ENCODE measurements around the gene ZNF14. TPM values are rescaled to one million over a fixed set of nuclear protein-coding genes. Genes with fewer than 3 reads are reported as not detected.
"Not testable (repeated sequence)": the region's sequence is repeated elsewhere in the genome, so short reads cannot be mapped to it uniquely, and the experiment has no call there.

Gene ZNF14
- total RNA-seq, 1 experiment from 2014 or later: 5.8 TPM

GRCh38 chr19:19672816-19673215, 60.1 kb downstream of the ZNF14 start:
- DNase-seq (ENCODE audit: low spot score): no peak
- H3K27me3 ChIP-seq (replicated peaks; ENCODE audit: insufficient read depth, low read depth, low read length, poor library complexity): no peaks in the 10 kb centered on the region
- no TSS peak for BruUV-seq (replicated peaks)
- intact Hi-C loops (cut with micrococcal nuclease; ENCODE audit: unreplicated experiment): no loop called here
- no peak overlapping the region for H3K4me3 ChIP-seq (ENCODE audit: low read depth, low read length, poor library complexity, severe bottlenecking)
- ChIA-PET CTCF (interaction anchor here (0.7 kb wide), 1 partner anchor 56 kb away, joined by 5 read pairs; no protein-coding TSS in a partner anchor), POLR2A (ENCODE audit: low non-redundant PET) (interaction anchor here (0.6 kb wide), 1 partner anchor 175 kb away, joined by 6 read pairs; no protein-coding TSS in a partner anchor)
- H3K36me3 ChIP-seq (ENCODE audit: insufficient read depth, low read length, poor library complexity, severe bottlenecking): peaks cover 17% of the 10 kb centered on the region
- H3K27ac ChIP-seq (ENCODE audit: low read depth, low read length, poor library complexity, severe bottlenecking): no peak overlapping the region
- TF ChIP-seq CTCF (conservative IDR thresholded peaks at IDR 0.05; ENCODE audit: low read depth, low read length) (no peak), EZH2 (IDR thresholded peaks at IDR 0.05; ENCODE audit: borderline replicate concordance, low read depth, low read length, poor library complexity, severe bottlenecking) (no peak)
- H3K4me1 ChIP-seq (ENCODE audit: insufficient read depth, low read length, poor library complexity, severe bottlenecking): peaks cover 9% of the 10 kb centered on the region
- peaks cover 5% of the 10 kb centered on the region for H3K9me3 ChIP-seq (ENCODE audit: low read depth, low read length, poor library complexity, severe bottlenecking)

GRCh38 chr19:19670070-19670551, 62.8 kb downstream of the ZNF14 start:
- BruUV-seq (replicated peaks): no TSS peak
- CTCF ChIA-PET: no interaction called here
- no peak for DNase-seq (ENCODE audit: low spot score)

GRCh38 chr19:19668230-19669012, 64.5 kb downstream of the ZNF14 start, which contains the start of gene ZNF101:
Gene ZNF101 (plus strand): TSS chr19:19668839. CDS start chr19:19668964, 125 bp downstream.
- Histone ChIP-seq H3K27me3 (replicated peaks; ENCODE audit: insufficient read depth, low read depth, low read length, poor library complexity) (no peaks in the 10 kb centered on the region), H3K27ac (ENCODE audit: low read depth, low read length, poor library complexity, severe bottlenecking) (peak within 1 kb of the TSS; percentile 85), H3K9me3 (ENCODE audit: low read depth, low read length, poor library complexity, severe bottlenecking) (no peaks in the 10 kb centered on the region), H3K4me3 (ENCODE audit: low read depth, low read length, poor library complexity, severe bottlenecking) (peak within 1 kb of the TSS; percentile 90), H3K36me3 (ENCODE audit: insufficient read depth, low read length, poor library complexity, severe bottlenecking) (peaks cover 6% of the 10 kb centered on the region), H3K4me1 (ENCODE audit: insufficient read depth, low read length, poor library complexity, severe bottlenecking) (peaks cover 9% of the 10 kb centered on the region)
- intact Hi-C loops (cut with micrococcal nuclease; ENCODE audit: unreplicated experiment): no loop called here
- peak; percentile 96 for DNase-seq (ENCODE audit: low spot score)
- ChIA-PET CTCF (no interaction called here), POLR2A (ENCODE audit: low non-redundant PET) (interaction anchor here (0.5 kb wide), 1 partner anchor 243 kb away, joined by 5 read pairs; no protein-coding TSS in a partner anchor)
- BruUV-seq (replicated peaks): no TSS peak
- TF ChIP-seq CTCF (conservative IDR thresholded peaks at IDR 0.05; ENCODE audit: low read depth, low read length) (no peak), EZH2 (IDR thresholded peaks at IDR 0.05; ENCODE audit: borderline replicate concordance, low read depth, low read length, poor library complexity, severe bottlenecking) (no peak)

More at GRCh38 chr19:19670070-19670551, 62.8 kb downstream of the ZNF14 start:
- Histone ChIP-seq H3K36me3 (ENCODE audit: insufficient read depth, low read length, poor library complexity, severe bottlenecking) (peaks cover 6% of the 10 kb centered on the region), H3K27me3 (replicated peaks; ENCODE audit: insufficient read depth, low read depth, low read length, poor library complexity) (no peaks in the 10 kb centered on the region), H3K27ac (ENCODE audit: low read depth, low read length, poor library complexity, severe bottlenecking) (no peak overlapping the region), H3K4me3 (ENCODE audit: low read depth, low read length, poor library complexity, severe bottlenecking) (peak overlapping the region; percentile 90), H3K9me3 (ENCODE audit: low read depth, low read length, poor library complexity, severe bottlenecking) (no peaks in the 10 kb centered on the region), H3K4me1 (ENCODE audit: insufficient read depth, low read length, poor library complexity, severe bottlenecking) (peaks cover 9% of the 10 kb centered on the region)
- POLR2A ChIA-PET (ENCODE audit: low non-redundant PET): no interaction called here
- TF ChIP-seq CTCF (conservative IDR thresholded peaks at IDR 0.05; ENCODE audit: low read depth, low read length) (no peak), EZH2 (IDR thresholded peaks at IDR 0.05; ENCODE audit: borderline replicate concordance, low read depth, low read length, poor library complexity, severe bottlenecking) (no peak)
- intact Hi-C loops (cut with micrococcal nuclease; ENCODE audit: unreplicated experiment): no loop called here

- POLR2A ChIA-PET (ENCODE audit: low non-redundant PET); BruUV-seq (replicated peaks); intact Hi-C loops (cut with micrococcal nuclease; ENCODE audit: unreplicated experiment); H3K9me3 ChIP-seq (ENCODE audit: low read depth, low read length, poor library complexity, severe bottlenecking); H3K27ac ChIP-seq (ENCODE audit: low read depth, low read length, poor library complexity, severe bottlenecking); DNase-seq (ENCODE audit: low spot score); H3K27me3 ChIP-seq (replicated peaks; ENCODE audit: insufficient read depth, low read depth, low read length, poor library complexity); CTCF ChIA-PET; H3K4me3 ChIP-seq (ENCODE audit: low read depth, low read length, poor library complexity, severe bottlenecking); H3K36me3 ChIP-seq (ENCODE audit: insufficient read depth, low read length, poor library complexity, severe bottlenecking): not testable (repeated sequence)
- H3K4me1 ChIP-seq (ENCODE audit: insufficient read depth, low read length, poor library complexity, severe bottlenecking): peaks cover 21% of the 10 kb centered on the region
These were observed 67.4 kb downstream of the ZNF14 start for GRCh38 chr19:19665420-19665948.
